Esophagus squamous epithelium (tissue), 5 donors: ENCODE data around the gene DTX4. TPM values are rescaled to one million over a fixed set of nuclear protein-coding genes. Genes with fewer than 3 reads are reported as not detected.
A peak's percentile ranks its signal among the peaks of the same experiment; 100 is the strongest.

ENCODE experiments used
- DNase-seq: peaks from one replicate; lab custom pipeline; 2025; lab: John Stamatoyannopoulos, UW
- H3K27ac ChIP-seq, 4 donors: fragments of 200-600 bp; sonication (generic); one replicate each; pipeline ENCODE4 v1.5.1; 2016 to 2019; ENCODE audit warnings: mild to moderate bottlenecking in 1 of 4
- H3K27me3 ChIP-seq, 4 donors: fragments of 200-600 bp; sonication (generic); 1 replicate in 3 of 4; 2 replicates in 1 of 4; pipeline versions ENCODE4 v1.5.1 to v1.6.0; 2017 to 2021; ENCODE audit warnings: antibody characterized with exemption in 1 of 4
- H3K36me3 ChIP-seq, 3 donors: fragments of 200-600 bp; sonication (generic); one replicate each; pipeline ENCODE4 v1.5.1; 2016 to 2019
- H3K4me1 ChIP-seq, 3 donors: fragments of 200-600 bp; sonication (generic); one replicate each; pipeline ENCODE4 v1.5.1; 2017 to 2019
- H3K4me3 ChIP-seq, 4 donors: fragments of 200-600 bp; sonication (generic); 1 replicate in 3 of 4; 2 replicates in 1 of 4; pipeline ENCODE4 v1.5.1; 2016 to 2019; ENCODE audit warnings: mild to moderate bottlenecking in 2 of 4, moderate library complexity in 1 of 4
- H3K9me3 ChIP-seq, 3 donors: fragments of 200-600 bp; sonication (generic); one replicate each; pipeline ENCODE4 v1.5.1; 2016 to 2019
- POLR2A ChIP-seq, 4 donors: fragments of 450-650 bp; IDR thresholded peaks; one replicate each; pipeline ENCODE4 v1.6.1; 2017; ENCODE audit warnings: antibody characterized with exemption in 4 of 4, mild to moderate bottlenecking in 4 of 4, moderate library complexity in 3 of 4
- WGBS, 2 donors: methylation state at CpG; one replicate each; pipeline ENCODE4 v1.1.5; 2018; 5-methylcytosine and 5-hydroxymethylcytosine counted together
- intact Hi-C: fragments of 100-400 bp; cut with DNase I; formaldehyde crosslinking; loops from one replicate; pipeline ENCODE4 v1.15.0; 2022
- total RNA-seq, 4 donors: library from RNA; depleted of rRNA; stranded (reverse); fragments of >200 nt; gene quantifications; one replicate each; pipeline ENCODE4 v1.1.0, GENCODE V29; 2016
- TF ChIP-seq, protein P1 (sequence below), 6 experiments: fragments of 450-650 bp in 4 of 6; fragments of 200-600 bp in 2 of 6; sonication (generic) in 2 of 6; IDR thresholded peaks; one replicate each; pipeline ENCODE4 v1.5.1; 2016 to 2019; ENCODE audit warnings: antibody characterized with exemption in 6 of 6, mild to moderate bottlenecking in 4 of 6, moderate library complexity in 4 of 6
- donor health status: DM: yes; HTN: yes; CAD: no.

Gene DTX4
- total RNA-seq, 4 donors from 2014 or later: 2.4 to 8.4 (median 4.6) TPM

DNA sequence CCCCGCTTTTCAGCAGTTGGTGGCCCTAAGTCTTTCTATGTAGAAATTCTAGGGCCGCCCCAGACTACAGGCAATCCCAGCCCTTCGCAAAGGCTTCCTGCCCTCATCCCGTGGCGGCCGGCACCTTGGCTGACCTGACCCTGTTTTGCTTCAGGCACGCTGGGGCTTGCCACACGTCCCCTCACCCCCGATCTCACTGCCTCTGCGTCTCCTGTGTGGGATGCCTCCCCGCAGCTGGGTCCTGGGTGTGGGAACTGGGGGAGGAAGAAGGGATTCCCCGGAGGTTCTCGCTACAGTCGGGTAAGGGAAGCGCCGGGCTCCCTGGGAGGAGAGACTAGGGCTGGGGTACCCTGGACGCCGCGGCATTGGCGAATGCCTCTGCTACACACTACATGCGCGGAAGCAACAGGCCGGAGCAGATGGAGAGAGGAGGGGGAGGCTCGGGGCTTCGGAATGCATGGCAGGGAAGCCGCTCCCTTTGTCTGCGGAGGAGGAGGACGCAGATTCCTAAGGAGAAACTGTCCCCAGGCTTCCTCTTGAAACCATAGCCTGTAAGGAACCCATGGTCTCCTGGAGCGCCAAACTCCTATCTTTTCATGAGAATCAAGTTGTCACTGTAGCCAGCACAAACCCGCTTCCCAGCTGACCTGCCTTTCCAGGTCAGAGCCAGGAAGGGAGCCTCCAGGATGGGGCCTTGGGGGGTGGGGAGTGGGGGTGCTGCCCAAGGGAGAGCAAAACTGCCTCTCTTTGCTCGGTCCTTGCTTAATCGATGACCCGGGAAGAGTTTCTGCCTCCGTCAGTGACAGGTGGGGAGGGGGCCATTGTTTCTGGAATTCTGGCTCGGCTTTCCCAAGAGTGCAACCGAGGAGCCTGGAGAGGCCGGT is 1.4 kb downstream of the DTX4 start:
- intact Hi-C loops: loop anchor here (5.0 kb wide), 1 partner anchor 34 kb away; no protein-coding TSS in a partner anchor
- DNase-seq: no peak
- H3K27me3 ChIP-seq: peaks cover 0 to 7% (median 0%) of the 10 kb centered on the region in 4 donors
- H3K36me3 ChIP-seq: no peaks in the 10 kb centered on the region
- no peak for TF ChIP-seq POLR2A (IDR thresholded peaks at IDR 0.05)
- TF ChIP-seq, protein P1, sequence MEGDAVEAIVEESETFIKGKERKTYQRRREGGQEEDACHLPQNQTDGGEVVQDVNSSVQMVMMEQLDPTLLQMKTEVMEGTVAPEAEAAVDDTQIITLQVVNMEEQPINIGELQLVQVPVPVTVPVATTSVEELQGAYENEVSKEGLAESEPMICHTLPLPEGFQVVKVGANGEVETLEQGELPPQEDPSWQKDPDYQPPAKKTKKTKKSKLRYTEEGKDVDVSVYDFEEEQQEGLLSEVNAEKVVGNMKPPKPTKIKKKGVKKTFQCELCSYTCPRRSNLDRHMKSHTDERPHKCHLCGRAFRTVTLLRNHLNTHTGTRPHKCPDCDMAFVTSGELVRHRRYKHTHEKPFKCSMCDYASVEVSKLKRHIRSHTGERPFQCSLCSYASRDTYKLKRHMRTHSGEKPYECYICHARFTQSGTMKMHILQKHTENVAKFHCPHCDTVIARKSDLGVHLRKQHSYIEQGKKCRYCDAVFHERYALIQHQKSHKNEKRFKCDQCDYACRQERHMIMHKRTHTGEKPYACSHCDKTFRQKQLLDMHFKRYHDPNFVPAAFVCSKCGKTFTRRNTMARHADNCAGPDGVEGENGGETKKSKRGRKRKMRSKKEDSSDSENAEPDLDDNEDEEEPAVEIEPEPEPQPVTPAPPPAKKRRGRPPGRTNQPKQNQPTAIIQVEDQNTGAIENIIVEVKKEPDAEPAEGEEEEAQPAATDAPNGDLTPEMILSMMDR (IDR thresholded peaks at IDR 0.05): no peak
- H3K9me3 ChIP-seq: no peaks in the 10 kb centered on the region
- WGBS, 2 donors: 8 to 16% methylated on average over 13 to 19 of the region's 37 CpGs
- peaks cover 19 to 43% (median 26%) of the 10 kb centered on the region in 3 donors for H3K4me1 ChIP-seq
- peak overlapping the region; percentile 56 to 90 (median 68) for H3K4me3 ChIP-seq
- H3K27ac ChIP-seq: peak overlapping the region; percentile 49 to 89 (median 78)

DNA sequence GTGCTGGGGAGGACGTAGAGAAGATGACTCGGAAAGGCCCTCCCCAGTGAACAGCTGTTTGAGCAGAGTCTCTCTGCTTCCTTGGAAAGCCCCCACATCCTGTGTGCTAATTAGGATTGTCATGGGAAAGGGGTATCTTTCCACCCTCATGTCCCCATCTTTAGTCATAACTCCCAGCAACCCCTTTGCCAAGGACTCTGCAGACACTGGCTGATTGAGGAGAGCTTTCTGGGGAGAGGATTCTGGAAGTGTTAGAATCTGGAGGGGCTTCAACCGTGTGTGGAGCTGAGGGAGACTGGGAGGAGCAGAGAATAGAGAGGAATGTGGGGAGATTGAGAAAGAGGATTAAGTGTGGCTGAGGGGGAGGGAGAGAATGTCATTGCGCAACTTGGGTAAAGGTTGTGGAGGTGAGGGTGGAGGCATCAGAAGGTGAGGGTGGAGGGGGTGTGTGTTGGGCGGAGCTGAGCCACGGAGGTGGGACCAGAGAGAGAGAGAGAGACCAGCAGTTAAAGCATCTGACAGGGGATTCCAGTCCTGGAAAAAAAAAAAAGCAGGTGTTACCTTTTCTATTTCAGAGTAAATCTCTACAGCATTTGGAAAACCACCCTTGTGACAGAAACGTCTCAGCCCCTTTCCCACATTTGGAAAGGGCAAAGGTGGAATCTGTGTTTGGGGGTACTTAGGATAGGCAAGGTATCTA is 2.2 kb downstream of the DTX4 start:
- intact Hi-C loops: loop anchor here (5.0 kb wide), 1 partner anchor 33 kb away; no protein-coding TSS in a partner anchor

DNA sequence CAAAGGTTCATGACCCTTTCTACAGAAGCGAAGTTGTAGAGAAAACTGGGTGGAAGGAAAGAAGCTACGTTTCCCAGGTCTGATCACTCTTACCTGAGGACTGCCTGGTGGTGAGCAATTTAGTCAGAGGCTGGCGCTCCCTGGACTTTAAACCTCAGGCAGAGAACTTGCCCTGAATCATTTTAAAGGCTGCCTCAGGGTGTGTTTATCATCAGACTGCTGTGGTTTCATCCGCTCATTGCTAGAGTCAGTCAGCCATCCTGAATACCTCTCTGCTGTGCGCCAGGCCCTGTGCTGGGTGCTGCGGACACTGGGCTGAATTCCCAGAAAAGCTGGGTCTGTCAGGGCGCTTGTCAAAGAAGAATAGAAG is 2.7 kb downstream of the DTX4 start:
- Histone ChIP-seq H3K4me3 (peak overlapping the region in 1 of 4 donors; percentile 19), H3K36me3 (no peaks in the 10 kb centered on the region), H3K4me1 (peaks cover 19 to 43% (median 26%) of the 10 kb centered on the region in 3 donors), H3K9me3 (no peaks in the 10 kb centered on the region), H3K27me3 (peaks cover 0 to 7% (median 0%) of the 10 kb centered on the region in 4 donors), H3K27ac (peak overlapping the region; percentile 49 to 89 (median 68))
- TF ChIP-seq POLR2A (IDR thresholded peaks at IDR 0.05): no peak
- TF ChIP-seq, protein P1 (IDR thresholded peaks at IDR 0.05): no peak
- intact Hi-C loops: loop anchor here (5.0 kb wide), 1 partner anchor 33 kb away; no protein-coding TSS in a partner anchor
- WGBS, 2 donors: 29 to 32% methylated on average over 3 to 4 of the region's 7 CpGs
- DNase-seq: no peak

More for the DNA sequence above, 2.2 kb downstream of the DTX4 start:
- WGBS, 2 donors: 21 to 28% methylated on average over 5 to 7 of the region's 7 CpGs
- peaks cover 19 to 43% (median 26%) of the 10 kb centered on the region in 3 donors for H3K4me1 ChIP-seq
- peak in 2 of 4 donors; percentile 27 to 29 for TF ChIP-seq POLR2A (IDR thresholded peaks at IDR 0.05)
- TF ChIP-seq, protein P1 (IDR thresholded peaks at IDR 0.05): no peak
- DNase-seq: no peak
- peaks cover 0 to 7% (median 0%) of the 10 kb centered on the region in 4 donors for H3K27me3 ChIP-seq
- H3K9me3 ChIP-seq: no peaks in the 10 kb centered on the region
- peak overlapping the region; percentile 49 to 89 (median 78) for H3K27ac ChIP-seq
- peak overlapping the region; percentile 56 to 90 (median 68) for H3K4me3 ChIP-seq
- no peaks in the 10 kb centered on the region for H3K36me3 ChIP-seq

DNA sequence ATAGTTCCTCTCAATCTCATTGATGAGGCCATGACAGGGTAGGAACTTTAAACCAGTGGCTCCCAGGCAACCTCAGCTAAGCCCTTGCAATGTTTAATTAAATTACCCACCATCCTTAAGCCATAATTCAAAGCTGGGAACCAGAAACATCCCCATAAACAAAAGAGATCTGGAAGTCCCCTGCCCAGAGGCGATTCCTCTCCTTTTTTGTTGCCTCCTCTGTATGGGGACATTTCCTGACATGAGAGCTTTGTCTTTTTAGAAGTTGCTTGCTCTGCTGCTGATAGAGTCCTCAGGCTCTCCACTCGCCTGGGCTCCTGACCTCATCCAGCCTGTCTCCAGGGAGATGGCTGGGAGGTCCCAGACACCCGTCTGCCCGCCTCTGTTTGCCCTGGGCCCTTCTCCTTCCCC is 3.2 kb downstream of the DTX4 start:
- TF ChIP-seq POLR2A (IDR thresholded peaks at IDR 0.05): no peak
- TF ChIP-seq, protein P1 (IDR thresholded peaks at IDR 0.05): no peak
- intact Hi-C loops: no loop called here
- Histone ChIP-seq H3K4me1 (peaks cover 19 to 43% (median 26%) of the 10 kb centered on the region in 3 donors), H3K36me3 (no peaks in the 10 kb centered on the region), H3K9me3 (no peaks in the 10 kb centered on the region), H3K27ac (peak overlapping the region; percentile 49 to 89 (median 68)), H3K27me3 (peaks cover 0 to 7% (median 0%) of the 10 kb centered on the region in 4 donors), H3K4me3 (peak overlapping the region in 1 of 4 donors; percentile 19)
- 30 to 37% methylated on average over 2 to 4 of the region's 4 CpGs for WGBS, 2 donors
- DNase-seq: no peak
